Effector memory CD4-positive, alpha-beta T cell (primary cell): ENCODE results near the gene CMYA5.

Source experiments
- DNase-seq, 3 donors: peaks; one replicate each; pipeline ENCODE4 v3.0.0-alpha.2; 2020
- H3K27ac ChIP-seq: 2 replicates; pipeline ENCODE4 v1.7.0; 2013; ENCODE audit warnings: mild to moderate bottlenecking, low read length, moderate library complexity; ENCODE audit not compliant: insufficient read depth, poor library complexity, severe bottlenecking
- H3K27me3 ChIP-seq: replicated peaks from 2 replicates; pipeline ENCODE4 v1.7.0; 2013; ENCODE audit warnings: mild to moderate bottlenecking, low read length; ENCODE audit not compliant: insufficient read depth, control insufficient read depth, poor library complexity, severe bottlenecking
- H3K36me3 ChIP-seq: 2 replicates; pipeline ENCODE4 v1.7.0; 2013; ENCODE audit warnings: mild to moderate bottlenecking, low read length, moderate library complexity; ENCODE audit not compliant: control insufficient read depth, insufficient read depth
- H3K4me1 ChIP-seq: 2 replicates; pipeline ENCODE4 v1.7.0; 2013; ENCODE audit warnings: low read length, mild to moderate bottlenecking; ENCODE audit not compliant: control insufficient read depth, insufficient read depth, poor library complexity, severe bottlenecking
- H3K4me3 ChIP-seq: 2 replicates; pipeline ENCODE4 v1.7.0; 2013; ENCODE audit warnings: low read length, low read depth, mild to moderate bottlenecking; ENCODE audit not compliant: insufficient read depth, poor library complexity, severe bottlenecking
- H3K9me3 ChIP-seq: 2 replicates; pipeline ENCODE4 v1.7.0; 2013; ENCODE audit warnings: mild to moderate bottlenecking, low read length, moderate library complexity; ENCODE audit not compliant: control insufficient read depth

CMYA5 gene

DNA sequence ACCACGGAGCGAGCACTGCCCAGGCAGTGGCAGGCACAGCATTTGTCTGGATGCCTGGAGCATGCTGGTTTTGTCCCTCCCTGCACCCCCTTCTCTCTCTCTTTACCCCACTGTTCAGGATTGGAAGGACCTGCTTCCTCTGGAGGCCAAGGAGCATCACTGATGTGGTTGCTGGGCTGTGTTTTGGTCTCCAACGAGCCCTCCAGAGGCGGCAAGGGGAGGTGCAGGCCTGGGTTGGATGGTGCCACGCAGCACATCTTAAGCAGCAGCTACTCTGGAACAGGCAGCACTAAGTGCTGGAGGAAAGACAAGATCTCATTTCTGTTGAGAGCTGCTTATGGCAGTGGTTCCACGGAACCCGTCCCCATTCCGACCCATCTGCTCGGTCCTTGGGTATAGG, 139.6 kb downstream of the CMYA5 start:
- no peaks in the 10 kb centered on the region for H3K36me3 ChIP-seq
- no peaks in the 10 kb centered on the region for H3K27me3 ChIP-seq
- H3K9me3 ChIP-seq, result no peaks in the 10 kb centered on the region
- DNase-seq, result no peak
- H3K27ac ChIP-seq, result no peak overlapping the region
- no peaks in the 10 kb centered on the region for H3K4me1 ChIP-seq
- no peak overlapping the region for H3K4me3 ChIP-seq

DNA sequence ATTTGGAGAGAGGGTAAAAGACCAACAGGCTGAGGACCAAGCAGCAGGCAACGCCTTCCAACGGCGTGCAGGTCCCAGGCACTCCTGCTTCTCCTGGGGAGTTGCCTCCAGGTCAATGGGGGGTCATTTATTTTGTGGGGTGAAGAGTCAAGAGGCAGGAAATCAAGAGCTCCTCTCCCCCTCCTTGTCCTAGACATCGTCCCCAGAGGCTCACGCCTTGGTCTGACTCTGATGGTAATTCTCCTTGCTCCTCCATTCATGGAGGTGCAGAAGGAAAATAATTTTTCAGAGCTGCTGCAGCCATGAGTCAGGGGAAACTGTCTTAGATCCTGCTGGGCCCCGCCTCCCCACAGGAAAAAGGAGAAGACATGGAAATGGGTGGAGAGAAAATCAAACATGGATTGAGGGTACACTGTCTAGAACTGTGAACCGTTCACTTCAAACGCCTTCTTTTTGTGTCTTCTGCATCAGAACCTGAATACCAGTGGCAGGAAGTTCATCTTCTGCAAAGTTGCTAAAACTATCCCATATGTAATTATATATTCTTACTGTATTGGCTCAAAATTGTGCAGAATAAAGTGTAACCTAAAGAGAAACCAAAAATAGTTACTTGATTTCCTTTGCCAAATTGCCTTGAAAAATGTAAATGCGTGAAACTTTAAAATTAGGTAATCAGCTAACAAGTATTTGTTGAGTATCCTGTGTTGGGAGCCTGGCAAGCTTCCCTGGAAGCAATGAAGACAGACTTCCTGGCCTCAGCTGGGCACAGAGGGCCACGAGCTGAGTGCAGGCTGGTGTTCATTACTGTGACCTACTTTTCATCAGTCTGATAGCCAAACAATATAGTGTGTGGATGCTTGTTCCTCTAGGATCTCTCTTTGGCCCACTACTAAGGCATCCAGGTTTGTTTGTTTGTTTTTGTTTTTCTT, 142.0 kb downstream of the CMYA5 start:
- no peak for DNase-seq
- Histone ChIP-seq H3K27me3 (no peaks in the 10 kb centered on the region), H3K9me3 (no peaks in the 10 kb centered on the region), H3K4me1 (no peaks in the 10 kb centered on the region), H3K4me3 (no peak overlapping the region), H3K36me3 (no peaks in the 10 kb centered on the region), H3K27ac (no peak overlapping the region)

DNA sequence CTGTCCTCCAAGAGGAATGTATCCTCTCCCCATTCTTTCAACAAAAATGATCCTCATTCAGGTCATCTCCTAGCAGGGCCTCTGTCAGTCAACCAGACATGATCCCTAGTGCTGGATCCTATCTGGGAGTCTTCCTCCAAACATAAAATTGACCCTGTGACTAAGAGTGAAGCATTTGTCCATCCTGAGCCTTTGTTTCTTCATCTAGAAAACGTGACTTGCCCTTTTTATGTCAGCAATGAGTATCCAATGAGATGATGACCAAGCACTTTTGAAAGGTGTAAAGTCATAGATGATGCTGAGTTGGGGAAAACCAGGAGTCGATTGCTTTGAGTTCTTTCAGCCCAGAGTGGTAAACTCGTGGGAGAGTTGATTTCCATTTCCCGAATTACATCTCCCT, 143.3 kb downstream of the CMYA5 start:
- no peak overlapping the region for H3K27ac ChIP-seq
- no peaks in the 10 kb centered on the region for H3K36me3 ChIP-seq
- H3K27me3 ChIP-seq, result no peaks in the 10 kb centered on the region
- no peaks in the 10 kb centered on the region for H3K9me3 ChIP-seq
- no peak overlapping the region for H3K4me3 ChIP-seq
- H3K4me1 ChIP-seq, result no peaks in the 10 kb centered on the region
- no peak for DNase-seq

DNA sequence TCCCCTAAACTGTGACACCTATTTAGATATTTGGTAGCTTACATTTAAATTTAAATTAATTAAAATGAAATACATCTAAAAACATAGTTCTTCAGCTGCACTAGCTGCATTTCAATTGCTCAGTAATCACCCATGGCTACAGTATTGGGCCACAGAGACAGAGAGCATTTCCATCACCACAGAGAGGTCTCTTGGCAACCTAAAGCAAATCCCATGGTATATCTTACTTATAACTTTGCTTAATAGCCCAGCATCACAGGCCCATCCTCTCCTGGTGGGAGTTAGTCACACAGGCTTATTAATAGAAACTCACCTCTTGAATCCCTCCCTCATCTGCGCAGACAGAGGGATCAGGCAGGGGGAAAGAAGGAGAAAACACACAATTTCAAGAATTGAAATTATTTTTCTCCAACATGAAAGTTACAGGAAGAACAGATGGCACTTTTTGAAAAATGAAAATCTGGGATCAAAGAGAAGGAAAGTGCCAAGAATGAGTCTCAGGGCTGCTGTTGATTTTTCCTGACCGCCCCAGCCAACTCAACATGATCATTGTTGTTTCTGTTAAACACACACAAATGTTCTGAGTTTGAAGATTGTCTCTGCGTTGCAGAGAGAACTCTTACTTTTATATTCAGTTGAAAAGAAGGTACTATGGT, 144.6 kb downstream of the CMYA5 start:
- Histone ChIP-seq H3K27me3 (no peaks in the 10 kb centered on the region), H3K36me3 (no peaks in the 10 kb centered on the region), H3K9me3 (no peaks in the 10 kb centered on the region), H3K4me1 (no peaks in the 10 kb centered on the region), H3K4me3 (no peak overlapping the region), H3K27ac (no peak overlapping the region)
- no peak for DNase-seq

DNA sequence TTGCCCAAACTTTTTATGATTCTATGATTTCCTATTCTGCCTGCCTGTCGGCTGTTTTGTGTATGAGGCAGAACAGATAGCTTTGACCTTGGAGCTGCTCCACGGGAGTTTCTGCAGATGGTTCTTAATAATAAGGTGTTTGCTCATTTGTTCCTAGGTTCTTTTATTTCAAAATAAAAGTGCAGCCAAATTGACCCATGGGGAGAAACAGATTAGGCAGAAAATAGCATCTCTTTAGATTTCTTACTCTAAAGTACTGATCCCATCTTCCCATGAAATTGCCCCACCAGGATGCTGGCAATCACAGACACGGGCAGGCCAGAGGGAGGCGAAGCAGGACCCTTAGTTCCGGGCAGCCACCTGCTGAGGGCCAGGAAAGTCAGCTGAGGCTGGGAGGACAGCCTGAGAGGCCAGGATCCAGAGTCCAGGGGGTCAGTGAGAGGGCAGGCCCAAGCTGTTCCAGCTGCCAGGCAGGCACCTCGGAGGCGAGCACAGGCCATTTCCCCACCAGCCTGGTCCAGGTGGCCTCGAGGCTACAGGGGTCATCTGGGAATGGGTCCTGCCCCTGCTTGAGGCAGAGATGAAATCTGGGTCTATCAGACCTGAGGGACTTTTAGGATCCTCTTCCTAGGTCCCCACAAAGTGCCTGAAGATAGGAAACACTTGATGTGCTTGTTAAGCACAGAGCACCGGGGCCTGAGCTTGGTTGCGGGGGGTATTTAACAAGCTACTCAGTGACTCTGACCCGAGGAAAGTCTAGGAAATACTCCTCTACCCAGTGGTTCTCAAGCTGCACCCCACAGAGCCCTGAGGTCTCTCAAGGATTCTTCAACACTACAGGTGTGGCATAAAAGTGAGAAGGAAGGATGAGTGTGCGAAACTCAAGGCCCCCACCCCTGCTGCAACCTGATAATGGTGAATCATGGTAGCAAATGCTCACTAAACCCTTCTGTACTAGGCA, 145.4 kb downstream of the CMYA5 start:
- no peak overlapping the region for H3K27ac ChIP-seq
- no peaks in the 10 kb centered on the region for H3K27me3 ChIP-seq
- H3K9me3 ChIP-seq, result no peaks in the 10 kb centered on the region
- no peaks in the 10 kb centered on the region for H3K36me3 ChIP-seq
- H3K4me1 ChIP-seq, result no peaks in the 10 kb centered on the region
- no peak for DNase-seq
- H3K4me3 ChIP-seq, result no peak overlapping the region

DNA sequence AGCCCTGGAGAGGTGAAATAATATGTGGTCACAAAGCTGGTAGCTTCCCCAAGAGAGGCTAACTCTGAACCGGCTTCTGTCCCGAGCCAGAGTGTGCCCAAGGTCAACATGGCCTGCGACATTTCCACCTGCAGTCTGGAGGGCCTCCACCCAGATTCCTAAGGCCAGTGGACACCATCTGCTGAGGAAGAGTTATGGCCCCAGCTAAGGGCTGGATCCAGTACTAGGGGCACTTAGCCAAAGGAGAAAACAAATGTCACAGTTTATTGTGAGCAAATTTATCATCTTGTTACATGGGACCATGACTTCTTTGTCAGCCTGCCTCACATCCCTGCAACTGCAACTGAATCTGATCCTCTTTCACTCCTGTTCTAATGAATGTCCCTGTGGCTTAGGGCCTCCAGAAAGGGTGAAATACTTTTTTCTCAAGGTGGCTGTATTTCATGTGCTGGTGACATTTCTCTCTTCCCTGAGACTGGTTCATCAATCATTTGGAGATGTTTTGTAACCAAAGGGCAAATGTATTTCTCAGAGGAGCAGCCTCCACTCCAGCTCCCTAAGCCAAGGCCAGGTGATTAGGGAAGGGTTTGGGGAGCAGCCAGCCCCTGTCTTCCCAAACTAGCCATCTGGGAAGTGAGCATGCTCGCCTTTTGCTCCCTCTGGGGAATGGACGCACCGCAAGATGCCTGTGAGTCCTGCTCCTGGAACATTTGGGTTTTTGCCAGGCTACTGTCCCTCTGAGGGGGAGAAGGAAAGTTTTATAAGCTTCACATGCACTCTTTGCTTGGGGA, 148.3 kb downstream of the CMYA5 start:
- H3K27ac ChIP-seq, result no peak overlapping the region
- H3K27me3 ChIP-seq, result no peaks in the 10 kb centered on the region
- no peaks in the 10 kb centered on the region for H3K9me3 ChIP-seq
- H3K36me3 ChIP-seq, result no peaks in the 10 kb centered on the region
- no peak for DNase-seq
- H3K4me3 ChIP-seq, result no peak overlapping the region
- no peaks in the 10 kb centered on the region for H3K4me1 ChIP-seq

DNA sequence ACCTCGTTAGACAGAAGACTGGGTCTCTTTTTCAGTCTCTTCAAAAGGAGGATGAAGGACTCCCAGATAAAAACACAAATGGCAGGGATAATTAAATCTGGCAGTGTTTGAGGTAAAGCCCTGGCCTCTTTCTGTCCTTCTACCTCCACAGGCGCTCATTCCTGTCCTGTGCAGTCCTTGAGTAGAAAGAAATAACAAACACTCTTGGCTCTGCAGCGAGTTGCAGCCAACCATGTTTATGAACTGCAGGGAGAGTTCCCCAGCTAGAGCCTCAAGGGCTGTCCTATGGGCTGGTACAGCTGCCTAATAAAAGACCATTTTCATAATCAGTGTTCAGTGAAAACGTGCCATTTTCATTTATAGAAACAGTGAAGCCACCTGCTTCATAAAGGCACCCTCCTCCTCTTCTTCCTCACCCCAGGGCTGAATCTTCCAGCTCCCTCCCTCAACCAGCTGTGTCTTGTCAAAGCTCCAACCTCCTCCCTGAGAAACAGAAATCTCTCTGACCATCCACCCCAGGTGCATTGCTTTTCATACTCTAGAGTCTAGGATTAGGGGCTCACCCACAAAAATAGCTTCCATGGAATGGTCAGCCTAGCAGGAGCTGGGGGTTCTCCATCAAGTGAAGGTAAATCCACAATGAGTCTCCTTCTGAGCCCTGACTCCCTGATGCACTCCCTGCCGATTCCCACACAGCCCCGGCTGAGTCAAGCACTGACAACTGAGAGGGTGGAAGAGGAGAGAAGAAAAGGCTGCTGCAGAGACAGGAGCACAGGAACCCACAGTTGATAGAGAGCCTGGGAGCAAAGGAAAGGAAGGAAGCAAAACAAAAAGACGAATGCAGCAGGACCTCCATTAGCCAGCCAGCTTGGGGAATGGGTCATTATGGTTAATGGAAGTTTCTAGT, 150.7 kb downstream of the CMYA5 start:
- no peak overlapping the region for H3K4me3 ChIP-seq
- H3K27me3 ChIP-seq, result no peaks in the 10 kb centered on the region
- no peaks in the 10 kb centered on the region for H3K4me1 ChIP-seq
- no peaks in the 10 kb centered on the region for H3K36me3 ChIP-seq
- no peak for DNase-seq
- no peak overlapping the region for H3K27ac ChIP-seq
- no peaks in the 10 kb centered on the region for H3K9me3 ChIP-seq

DNA sequence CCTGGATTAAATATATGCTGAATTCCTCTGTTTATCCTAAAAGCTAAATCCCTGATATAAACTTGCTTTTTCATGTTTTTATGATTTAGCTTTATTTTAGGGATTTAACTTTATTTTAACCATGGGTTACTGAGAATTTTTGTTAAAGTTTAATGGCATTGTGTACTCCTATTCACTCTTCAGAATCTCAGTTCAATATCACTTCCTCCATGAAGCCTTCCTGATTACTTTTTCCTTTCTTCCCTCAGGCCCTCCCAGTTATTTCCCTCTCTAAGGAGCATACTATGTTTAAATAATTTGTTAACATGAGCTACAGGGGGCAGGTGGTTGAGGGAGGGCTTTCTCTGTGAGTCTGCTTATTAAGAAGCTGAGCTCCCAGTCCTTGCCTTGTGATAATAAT, 151.5 kb downstream of the CMYA5 start:
- Histone ChIP-seq H3K27me3 (no peaks in the 10 kb centered on the region), H3K4me1 (no peaks in the 10 kb centered on the region), H3K4me3 (no peak overlapping the region), H3K36me3 (no peaks in the 10 kb centered on the region), H3K27ac (no peak overlapping the region), H3K9me3 (no peaks in the 10 kb centered on the region)
- no peak for DNase-seq
